Vagina (tissue), 2 donors: ENCODE results near the gene GTF3C1.

ENCODE experiments used
- CTCF ChIP-seq, 3 experiments: fragments of 450-650 bp in 2 of 3; fragments of 200-600 bp in 1 of 3; sonication (generic) in 1 of 3; IDR thresholded peaks; one replicate each; pipeline ENCODE4 v1.5.1; 2017 to 2019; ENCODE audit warnings: antibody characterized with exemption in 3 of 3, mild to moderate bottlenecking in 2 of 3, moderate library complexity in 2 of 3
- POLR2A ChIP-seq, 2 donors: fragments of 450-650 bp; IDR thresholded peaks; one replicate each; pipeline ENCODE4 v1.6.1; 2017; ENCODE audit warnings: antibody characterized with exemption in 2 of 2, mild to moderate bottlenecking in 2 of 2, moderate library complexity in 2 of 2

GRCh38 chr16:27448532-27449433 is 100.9 kb downstream of the GTF3C1 start:
- TF ChIP-seq POLR2A (IDR thresholded peaks at IDR 0.05) (no peak), CTCF (IDR thresholded peaks at IDR 0.05) (no peak)
